Measurements from ENCODE around the gene TBC1D22A.

GRCh38 chr22:47044722-47045535, 282.5 kb downstream of the TBC1D22A start:
- TF ChIP-seq CTCF (IDR thresholded peaks at IDR 0.05; ENCODE audit: low read length) (no peak), EZH2 (IDR thresholded peaks at IDR 0.05; ENCODE audit: borderline replicate concordance, low read length) (no peak)
